ENCODE measurements around the gene PGA5.
"Not testable (repeated sequence)": the region's sequence is repeated elsewhere in the genome, so short reads cannot be mapped to it uniquely, and the experiment has no call there.

Gene PGA5

GRCh38 chr11:61240875-61241274 is at the start of gene PGA5:
PGA5 (plus strand) TSS chr11:61241175; CDS start chr11:61241227, 52 bp downstream.
- not testable (repeated sequence) for DNase-seq (ENCODE audit: low read depth, low spot score)

- no peak for DNase-seq (ENCODE audit: low read depth, low spot score)
These were observed 47.4 kb upstream of the PGA5 start for GRCh38 chr11:61193596-61193995.

- no peak for DNase-seq (ENCODE audit: low read depth, low spot score)
These were observed 46.8 kb upstream of the PGA5 start for GRCh38 chr11:61194169-61194671.

GRCh38 chr11:61194981-61195695 is 45.8 kb upstream of the PGA5 start:
- DNase-seq (ENCODE audit: low read depth, low spot score) = no peak

- DNase-seq (ENCODE audit: low read depth, low spot score) = no peak
These were observed 45.3 kb upstream of the PGA5 start for GRCh38 chr11:61195719-61196118.

GRCh38 chr11:61198361-61198760 is 42.6 kb upstream of the PGA5 start:
- DNase-seq (ENCODE audit: low read depth, low spot score) = no peak

GRCh38 chr11:61198948-61199523 is 41.9 kb upstream of the PGA5 start:
- DNase-seq (ENCODE audit: low read depth, low spot score) = no peak

GRCh38 chr11:61201476-61201875 is 39.5 kb upstream of the PGA5 start:
- DNase-seq (ENCODE audit: low read depth, low spot score) = no peak

- DNase-seq (ENCODE audit: low read depth, low spot score) = not testable (repeated sequence)
These were observed 37.8 kb upstream of the PGA5 start, which contains the start of gene PGA3 for GRCh38 chr11:61202950-61203746. PGA3 (plus strand) TSS chr11:61203515; CDS start chr11:61203565, 50 bp downstream.

GRCh38 chr11:61203873-61204272 is 37.1 kb upstream of the PGA5 start:
- not testable (repeated sequence) for DNase-seq (ENCODE audit: low read depth, low spot score)

GRCh38 chr11:61204502-61205059 is 36.4 kb upstream of the PGA5 start:
- not testable (repeated sequence) for DNase-seq (ENCODE audit: low read depth, low spot score)

- DNase-seq (ENCODE audit: low read depth, low spot score) = not testable (repeated sequence)
These were observed 33.2 kb upstream of the PGA5 start for GRCh38 chr11:61207636-61208310.

- DNase-seq (ENCODE audit: low read depth, low spot score) = not testable (repeated sequence)
These were observed 30.3 kb upstream of the PGA5 start for GRCh38 chr11:61210629-61211028.

GRCh38 chr11:61211327-61211952 is 29.5 kb upstream of the PGA5 start:
- DNase-seq (ENCODE audit: low read depth, low spot score) = not testable (repeated sequence)

GRCh38 chr11:61212202-61212601 is 28.8 kb upstream of the PGA5 start:
- DNase-seq (ENCODE audit: low read depth, low spot score) = not testable (repeated sequence)

GRCh38 chr11:61213711-61214324 is 27.2 kb upstream of the PGA5 start:
- not testable (repeated sequence) for DNase-seq (ENCODE audit: low read depth, low spot score)

- DNase-seq (ENCODE audit: low read depth, low spot score) = not testable (repeated sequence)
These were observed 22.7 kb upstream of the PGA5 start for GRCh38 chr11:61218306-61218705.

- not testable (repeated sequence) for DNase-seq (ENCODE audit: low read depth, low spot score)
These were observed 22.0 kb upstream of the PGA5 start for GRCh38 chr11:61219016-61219415.

GRCh38 chr11:61222047-61222446 is 18.9 kb upstream of the PGA5 start, which contains the start of gene PGA4:
PGA4 (plus strand) TSS chr11:61222347; CDS start chr11:61222401, 54 bp downstream.
- not testable (repeated sequence) for DNase-seq (ENCODE audit: low read depth, low spot score)

GRCh38 chr11:61222692-61223091 is 18.3 kb upstream of the PGA5 start:
- not testable (repeated sequence) for DNase-seq (ENCODE audit: low read depth, low spot score)
